ENCODE measurements around the gene FLNC.

Gene FLNC

GRCh38 chr7:128833148-128833945, 3.1 kb downstream of the FLNC start:
- DNase-seq: peak; percentile 91

- DNase-seq: no peak
Measured at GRCh38 chr7:128833946-128834325, 3.7 kb downstream of the FLNC start.

GRCh38 chr7:128835231-128835751, 5.1 kb downstream of the FLNC start:
- no peak for DNase-seq

GRCh38 chr7:128835790-128836641, 5.8 kb downstream of the FLNC start:
- DNase-seq: peak; percentile 72

GRCh38 chr7:128836729-128837348, 6.6 kb downstream of the FLNC start:
- DNase-seq: no peak

- no peak for DNase-seq
Measured at GRCh38 chr7:128837521-128837921, 7.3 kb downstream of the FLNC start.

GRCh38 chr7:128838109-128838779, 8.0 kb downstream of the FLNC start:
- DNase-seq: no peak

- no peak for DNase-seq
Measured at GRCh38 chr7:128838981-128839731, 8.9 kb downstream of the FLNC start.

- no peak for DNase-seq
Measured at GRCh38 chr7:128839751-128840177, 9.6 kb downstream of the FLNC start.

GRCh38 chr7:128840326-128841170, 10.3 kb downstream of the FLNC start:
- DNase-seq: no peak

- DNase-seq: no peak
Measured at GRCh38 chr7:128841171-128841690, 11.0 kb downstream of the FLNC start.

GRCh38 chr7:128841921-128842673, 11.9 kb downstream of the FLNC start:
- DNase-seq: no peak

GRCh38 chr7:128842674-128843641, 12.8 kb downstream of the FLNC start:
- DNase-seq: no peak

GRCh38 chr7:128843938-128844621, 13.9 kb downstream of the FLNC start:
- DNase-seq: no peak

GRCh38 chr7:128844777-128845311, 14.6 kb downstream of the FLNC start:
- DNase-seq: no peak

- no peak for DNase-seq
Measured at GRCh38 chr7:128845475-128845874, 15.3 kb downstream of the FLNC start.

GRCh38 chr7:128845987-128846386, 15.8 kb downstream of the FLNC start:
- DNase-seq: no peak
